Measurements from ENCODE around the gene LAMA3.

- TF ChIP-seq ZNF274 (IDR thresholded peaks at IDR 0.05; ENCODE audit: low read depth, low read length) (no peak), YY1 (IDR thresholded peaks at IDR 0.05; ENCODE audit: insufficient read depth, insufficient read length) (no peak)
Measured at GRCh38 chr18:23861326-23861725, 172.1 kb downstream of the LAMA3 start.
